Measurements from ENCODE around the gene KLHL25.

Gene KLHL25

GRCh38 chr15:85777250-85778106 is 17.2 kb downstream of the KLHL25 start:
- Mint-ChIP-seq H3K4me1 (peaks cover 8 to 12% of the 10 kb centered on the region in 2 donors), H3K4me3 (no peak overlapping the region), H3K27ac (no peak overlapping the region), H3K36me3 (no peaks in the 10 kb centered on the region), H3K27me3 (no peaks in the 10 kb centered on the region), H3K9me3 (no peaks in the 10 kb centered on the region)
- no peak for ATAC-seq (replicated peaks)
- DNase-seq = no peak

- no peaks in the 10 kb centered on the region for H3K9me3 Mint-ChIP-seq
- H3K27ac Mint-ChIP-seq = no peak overlapping the region
- H3K4me3 Mint-ChIP-seq = no peak overlapping the region
- DNase-seq = no peak
- no peak for ATAC-seq (replicated peaks)
- no peaks in the 10 kb centered on the region for H3K36me3 Mint-ChIP-seq
- H3K4me1 Mint-ChIP-seq = peaks cover 1 to 2% of the 10 kb centered on the region in 2 donors
- H3K27me3 Mint-ChIP-seq = no peaks in the 10 kb centered on the region
Observed at GRCh38 chr15:85773970-85774369, 20.8 kb downstream of the KLHL25 start.

- Mint-ChIP-seq H3K4me3 (no peak overlapping the region), H3K27ac (no peak overlapping the region), H3K36me3 (no peaks in the 10 kb centered on the region), H3K9me3 (no peaks in the 10 kb centered on the region), H3K4me1 (peaks cover 0 to 2% of the 10 kb centered on the region in 2 donors), H3K27me3 (no peaks in the 10 kb centered on the region)
- ATAC-seq (replicated peaks) (no peak), DNase-seq (no peak)
Observed at GRCh38 chr15:85773249-85773648, 21.5 kb downstream of the KLHL25 start.

GRCh38 chr15:85772668-85773067 is 22.1 kb downstream of the KLHL25 start:
- H3K27ac Mint-ChIP-seq = no peak overlapping the region
- no peaks in the 10 kb centered on the region for H3K36me3 Mint-ChIP-seq
- H3K4me1 Mint-ChIP-seq = peaks cover 0 to 2% of the 10 kb centered on the region in 2 donors
- no peak overlapping the region for H3K4me3 Mint-ChIP-seq
- H3K9me3 Mint-ChIP-seq = no peaks in the 10 kb centered on the region
- DNase-seq = no peak
- no peaks in the 10 kb centered on the region for H3K27me3 Mint-ChIP-seq
- ATAC-seq (replicated peaks) = no peak

- peaks cover 0 to 2% of the 10 kb centered on the region in 2 donors for H3K4me1 Mint-ChIP-seq
- no peaks in the 10 kb centered on the region for H3K9me3 Mint-ChIP-seq
- no peaks in the 10 kb centered on the region for H3K27me3 Mint-ChIP-seq
- ATAC-seq (replicated peaks) (no peak), DNase-seq (no peak)
- H3K4me3 Mint-ChIP-seq = no peak overlapping the region
- H3K36me3 Mint-ChIP-seq = no peaks in the 10 kb centered on the region
- no peak overlapping the region for H3K27ac Mint-ChIP-seq
Observed at GRCh38 chr15:85771781-85772445, 22.8 kb downstream of the KLHL25 start.

- no peak for ATAC-seq (replicated peaks)
- Mint-ChIP-seq H3K27me3 (no peaks in the 10 kb centered on the region), H3K4me1 (peaks cover 0 to 2% of the 10 kb centered on the region in 2 donors), H3K9me3 (no peaks in the 10 kb centered on the region), H3K27ac (no peak overlapping the region), H3K4me3 (no peak overlapping the region), H3K36me3 (no peaks in the 10 kb centered on the region)
- no peak for DNase-seq
Observed at GRCh38 chr15:85771271-85771670, 23.5 kb downstream of the KLHL25 start.

- Mint-ChIP-seq H3K36me3 (no peaks in the 10 kb centered on the region), H3K27me3 (no peaks in the 10 kb centered on the region)
- ATAC-seq (replicated peaks) = no peak
Observed at GRCh38 chr15:85770096-85771041, 24.4 kb downstream of the KLHL25 start.

GRCh38 chr15:85769182-85769900 is 25.4 kb downstream of the KLHL25 start:
- Mint-ChIP-seq H3K9me3 (no peaks in the 10 kb centered on the region), H3K4me1 (peaks cover 5 to 6% of the 10 kb centered on the region in 2 donors), H3K27ac (no peak overlapping the region), H3K4me3 (no peak overlapping the region), H3K27me3 (no peaks in the 10 kb centered on the region), H3K36me3 (no peaks in the 10 kb centered on the region)
- no peak for DNase-seq
- no peak for ATAC-seq (replicated peaks)

More at GRCh38 chr15:85770096-85771041, 24.4 kb downstream of the KLHL25 start:
- Mint-ChIP-seq H3K4me3 (no peak overlapping the region), H3K4me1 (peaks cover 0 to 1% of the 10 kb centered on the region in 2 donors), H3K27ac (no peak overlapping the region), H3K9me3 (no peaks in the 10 kb centered on the region)
- no peak for DNase-seq

GRCh38 chr15:85768595-85769168 is 26.0 kb downstream of the KLHL25 start:
- DNase-seq = no peak
- Mint-ChIP-seq H3K4me3 (no peak overlapping the region), H3K9me3 (no peaks in the 10 kb centered on the region), H3K36me3 (no peaks in the 10 kb centered on the region), H3K4me1 (peaks cover 6 to 8% of the 10 kb centered on the region in 2 donors), H3K27ac (no peak overlapping the region), H3K27me3 (no peaks in the 10 kb centered on the region)
- no peak for ATAC-seq (replicated peaks)

GRCh38 chr15:85767785-85768529 is 26.8 kb downstream of the KLHL25 start:
- Mint-ChIP-seq H3K27me3 (no peaks in the 10 kb centered on the region), H3K4me1 (peaks cover 7 to 8% of the 10 kb centered on the region in 2 donors), H3K36me3 (peaks cover 0 to 4% of the 10 kb centered on the region in 2 donors)

GRCh38 chr15:85766001-85766831 is 28.5 kb downstream of the KLHL25 start:
- no peak for ATAC-seq (replicated peaks)
- Mint-ChIP-seq H3K4me1 (peaks cover 7 to 8% of the 10 kb centered on the region in 2 donors), H3K9me3 (no peaks in the 10 kb centered on the region), H3K27me3 (no peaks in the 10 kb centered on the region), H3K27ac (no peak overlapping the region), H3K4me3 (no peak overlapping the region), H3K36me3 (peaks cover 0 to 4% of the 10 kb centered on the region in 2 donors)
- no peak for DNase-seq

More at GRCh38 chr15:85767785-85768529, 26.8 kb downstream of the KLHL25 start:
- DNase-seq = no peak
- ATAC-seq (replicated peaks) = no peak
- Mint-ChIP-seq H3K9me3 (no peaks in the 10 kb centered on the region), H3K4me3 (no peak overlapping the region), H3K27ac (no peak overlapping the region)

- H3K9me3 Mint-ChIP-seq = no peaks in the 10 kb centered on the region
Observed at GRCh38 chr15:85764649-85765277, 30.0 kb downstream of the KLHL25 start.

More at GRCh38 chr15:85764649-85765277, 30.0 kb downstream of the KLHL25 start:
- DNase-seq (no peak), ATAC-seq (replicated peaks) (peak; percentile 55 to 56)
- peaks cover 7 to 8% of the 10 kb centered on the region in 2 donors for H3K4me1 Mint-ChIP-seq
- H3K36me3 Mint-ChIP-seq = peaks cover 0 to 4% of the 10 kb centered on the region in 2 donors
- peak overlapping the region; percentile 42 for H3K27ac Mint-ChIP-seq
- no peak overlapping the region for H3K4me3 Mint-ChIP-seq
- H3K27me3 Mint-ChIP-seq = no peaks in the 10 kb centered on the region

Measured in stimulated activated naive B cell treated with anti-CD40 and anti-IgM and Interleukin-4, amounts not matched to agents 10 μg/mL and 1 μg/mL and 100 μg/mL, for 72 hours (primary cell).